ENCODE data around the gene MMP14. TPM values are rescaled to one million over a fixed set of nuclear protein-coding genes. Genes with fewer than 3 reads are reported as not detected.

Gene MMP14
- total RNA-seq, 1 donor from 2014 or later: 149 TPM

GRCh38 chr14:22845821-22846625 is 9.6 kb downstream of the MMP14 start:
- Histone ChIP-seq H3K4me3 (no peak overlapping the region), H3K4me1 (peaks cover 41% of the 10 kb centered on the region), H3K27ac (peak overlapping the region; percentile 65), H3K9me3 (no peaks in the 10 kb centered on the region), H3K36me3 (peaks cover 60% of the 10 kb centered on the region), H3K27me3 (no peaks in the 10 kb centered on the region)
- ATAC-seq: no peak
- no peak for TF ChIP-seq CTCF (IDR thresholded peaks at IDR 0.05)
- intact Hi-C loops (cut with DNase I): no loop called here
- peak; percentile 61 for DNase-seq

- Histone ChIP-seq H3K4me1 (peaks cover 48% of the 10 kb centered on the region), H3K36me3 (peaks cover 51% of the 10 kb centered on the region), H3K27me3 (no peaks in the 10 kb centered on the region), H3K27ac (peak overlapping the region; percentile 65), H3K9me3 (no peaks in the 10 kb centered on the region), H3K4me3 (no peak overlapping the region)
- intact Hi-C loops (cut with DNase I): no loop called here
- no peak for TF ChIP-seq CTCF (IDR thresholded peaks at IDR 0.05)
- DNase-seq (peak; percentile 48), ATAC-seq (no peak)
Measured at GRCh38 chr14:22846811-22847307, 10.5 kb downstream of the MMP14 start.

GRCh38 chr14:22847661-22848341 is 11.4 kb downstream of the MMP14 start:
- DNase-seq: peak; percentile 62
- peaks cover 42% of the 10 kb centered on the region for H3K36me3 ChIP-seq
- no peaks in the 10 kb centered on the region for H3K9me3 ChIP-seq
- TF ChIP-seq CTCF (IDR thresholded peaks at IDR 0.05): no peak
- intact Hi-C loops (cut with DNase I): no loop called here
- no peak overlapping the region for H3K4me3 ChIP-seq
- peak overlapping the region; percentile 84 for H3K27ac ChIP-seq
- H3K27me3 ChIP-seq: no peaks in the 10 kb centered on the region
- peaks cover 54% of the 10 kb centered on the region for H3K4me1 ChIP-seq
- ATAC-seq: peak; percentile 32

GRCh38 chr14:22848351-22849164 is 12.2 kb downstream of the MMP14 start:
- intact Hi-C loops (cut with DNase I): no loop called here
- Histone ChIP-seq H3K36me3 (peaks cover 34% of the 10 kb centered on the region), H3K9me3 (no peaks in the 10 kb centered on the region), H3K27ac (peak overlapping the region; percentile 84), H3K4me1 (peaks cover 60% of the 10 kb centered on the region), H3K4me3 (no peak overlapping the region), H3K27me3 (no peaks in the 10 kb centered on the region)
- ATAC-seq: peak; percentile 19
- DNase-seq: peak; percentile 69
- TF ChIP-seq CTCF (IDR thresholded peaks at IDR 0.05): no peak

GRCh38 chr14:22849212-22849819 is 12.9 kb downstream of the MMP14 start:
- Histone ChIP-seq H3K4me1 (peaks cover 60% of the 10 kb centered on the region), H3K27me3 (no peaks in the 10 kb centered on the region), H3K36me3 (peaks cover 28% of the 10 kb centered on the region), H3K4me3 (no peak overlapping the region), H3K9me3 (no peaks in the 10 kb centered on the region), H3K27ac (peak overlapping the region; percentile 84)
- intact Hi-C loops (cut with DNase I): no loop called here
- ATAC-seq (no peak), DNase-seq (peak; percentile 66)
- TF ChIP-seq CTCF (IDR thresholded peaks at IDR 0.05): no peak
